ENCODE results near the gene EEIG2.

The EEIG2 gene

GRCh38 chr1:108521990-108522393, 37.9 kb upstream of the EEIG2 start:
- no peak overlapping the region for H3K4me3 ChIP-seq (ENCODE audit: severe bottlenecking)
- DNase-seq (ENCODE audit: low spot score) (no peak), ATAC-seq (ENCODE audit: low read depth) (no peak)
- no peaks in the 10 kb centered on the region for H3K36me3 ChIP-seq (ENCODE audit: low read depth)
- H3K4me1 ChIP-seq (ENCODE audit: insufficient read depth, poor library complexity, severe bottlenecking): no peaks in the 10 kb centered on the region
- no peaks in the 10 kb centered on the region for H3K9me3 ChIP-seq (ENCODE audit: severe bottlenecking)
- peaks cover 27% of the 10 kb centered on the region for H3K27me3 ChIP-seq (ENCODE audit: insufficient read depth, poor library complexity, severe bottlenecking)
- no peak overlapping the region for H3K27ac ChIP-seq (ENCODE audit: poor library complexity, severe bottlenecking)
- no peak for TF ChIP-seq CTCF (IDR thresholded peaks at IDR 0.05; ENCODE audit: poor library complexity, severe bottlenecking)

GRCh38 chr1:108523829-108524228, 36.1 kb upstream of the EEIG2 start:
- no peaks in the 10 kb centered on the region for H3K4me1 ChIP-seq (ENCODE audit: insufficient read depth, poor library complexity, severe bottlenecking)
- H3K27me3 ChIP-seq (ENCODE audit: insufficient read depth, poor library complexity, severe bottlenecking): peaks cover 18% of the 10 kb centered on the region
- H3K27ac ChIP-seq (ENCODE audit: poor library complexity, severe bottlenecking): no peak overlapping the region
- no peak overlapping the region for H3K4me3 ChIP-seq (ENCODE audit: severe bottlenecking)
- ATAC-seq (ENCODE audit: low read depth) (no peak), DNase-seq (ENCODE audit: low spot score) (no peak)
- TF ChIP-seq CTCF (IDR thresholded peaks at IDR 0.05; ENCODE audit: poor library complexity, severe bottlenecking): no peak
- H3K36me3 ChIP-seq (ENCODE audit: low read depth): no peaks in the 10 kb centered on the region
- no peaks in the 10 kb centered on the region for H3K9me3 ChIP-seq (ENCODE audit: severe bottlenecking)

- no peak overlapping the region for H3K4me3 ChIP-seq (ENCODE audit: severe bottlenecking)
- H3K36me3 ChIP-seq (ENCODE audit: low read depth): no peaks in the 10 kb centered on the region
- DNase-seq (ENCODE audit: low spot score): no peak
- no peak overlapping the region for H3K27ac ChIP-seq (ENCODE audit: poor library complexity, severe bottlenecking)
- TF ChIP-seq CTCF (IDR thresholded peaks at IDR 0.05; ENCODE audit: poor library complexity, severe bottlenecking): no peak
- H3K27me3 ChIP-seq (ENCODE audit: insufficient read depth, poor library complexity, severe bottlenecking): peaks cover 10% of the 10 kb centered on the region
- no peaks in the 10 kb centered on the region for H3K4me1 ChIP-seq (ENCODE audit: insufficient read depth, poor library complexity, severe bottlenecking)
- no peaks in the 10 kb centered on the region for H3K9me3 ChIP-seq (ENCODE audit: severe bottlenecking)
- ATAC-seq (ENCODE audit: low read depth): no peak
Measured at GRCh38 chr1:108524676-108525075, 35.2 kb upstream of the EEIG2 start.

- Histone ChIP-seq H3K36me3 (ENCODE audit: low read depth) (no peaks in the 10 kb centered on the region), H3K27ac (ENCODE audit: poor library complexity, severe bottlenecking) (no peak overlapping the region), H3K4me1 (ENCODE audit: insufficient read depth, poor library complexity, severe bottlenecking) (no peaks in the 10 kb centered on the region), H3K27me3 (ENCODE audit: insufficient read depth, poor library complexity, severe bottlenecking) (no peaks in the 10 kb centered on the region), H3K4me3 (ENCODE audit: severe bottlenecking) (no peak overlapping the region), H3K9me3 (ENCODE audit: severe bottlenecking) (no peaks in the 10 kb centered on the region)
- ATAC-seq (ENCODE audit: low read depth) (no peak), DNase-seq (ENCODE audit: low spot score) (no peak)
- TF ChIP-seq CTCF (IDR thresholded peaks at IDR 0.05; ENCODE audit: poor library complexity, severe bottlenecking): no peak
Measured at GRCh38 chr1:108527135-108527534, 32.8 kb upstream of the EEIG2 start.

- Histone ChIP-seq H3K27me3 (ENCODE audit: insufficient read depth, poor library complexity, severe bottlenecking) (no peaks in the 10 kb centered on the region), H3K4me3 (ENCODE audit: severe bottlenecking) (no peak overlapping the region), H3K4me1 (ENCODE audit: insufficient read depth, poor library complexity, severe bottlenecking) (no peaks in the 10 kb centered on the region), H3K36me3 (ENCODE audit: low read depth) (no peaks in the 10 kb centered on the region), H3K9me3 (ENCODE audit: severe bottlenecking) (no peaks in the 10 kb centered on the region), H3K27ac (ENCODE audit: poor library complexity, severe bottlenecking) (no peak overlapping the region)
- TF ChIP-seq CTCF (IDR thresholded peaks at IDR 0.05; ENCODE audit: poor library complexity, severe bottlenecking): no peak
- DNase-seq (ENCODE audit: low spot score) (no peak), ATAC-seq (ENCODE audit: low read depth) (no peak)
Measured at GRCh38 chr1:108527837-108528236, 32.1 kb upstream of the EEIG2 start.

All from RWPE2 (cell line).